Smooth muscle cell of the pulmonary artery (primary cell): ENCODE measurements around the gene OOSP4B. TPM values are rescaled to one million over a fixed set of nuclear protein-coding genes. Genes with fewer than 3 reads are reported as not detected.

Experiments used
- total RNA-seq: library from RNA; depleted of rRNA; stranded (reverse); fragments of >200 nt; gene quantifications from 2 replicates; pipeline ENCODE4 v1.2.3, GENCODE V29; 2014

The OOSP4B gene
- not detected in 2 replicates for total RNA-seq

GRCh38 chr11:60016881-60017280, at the start of gene OOSP4B:
OOSP4B (plus strand) TSS chr11:60017181.

GRCh38 chr11:60040109-60040508, 23.1 kb downstream of the OOSP4B start, which contains the start of gene OOSP2:
OOSP2 (plus strand) TSS chr11:60040409; CDS start chr11:60040460, 51 bp downstream.

GRCh38 chr11:60056349-60056969, 39.5 kb downstream of the OOSP4B start, which contains the start of gene MS4A3:
MS4A3 (plus strand) TSS chr11:60056665; CDS start chr11:60061161, 4,496 bp downstream.

Other genes starting within 250 kb of the OOSP4B start
- gene MRPL16, start 206.4 kb upstream of the OOSP4B start, total RNA-seq = 25.7 and 26.9 TPM in 2 replicates
- gene CBLIF, start 171.7 kb upstream of the OOSP4B start, total RNA-seq = not detected in 2 replicates
- gene TCN1, start 150.7 kb upstream of the OOSP4B start, total RNA-seq = not detected in 2 replicates
- gene OOSP3, start 138.4 kb upstream of the OOSP4B start, total RNA-seq = not detected in 2 replicates
- gene OOSP1, start 78.7 kb upstream of the OOSP4B start, total RNA-seq = not detected in 2 replicates
- not detected in 2 replicates for gene OOSP4A, start 53.1 kb upstream of the OOSP4B start, total RNA-seq
- not detected in 2 replicates for gene OOSP2, start 23.2 kb downstream of the OOSP4B start, total RNA-seq
- gene MS4A3, start 39.5 kb downstream of the OOSP4B start, total RNA-seq = not detected in 2 replicates
- 0.03 TPM in 1 of 2 replicates, not detected in the other for gene MS4A2, start 71.5 kb downstream of the OOSP4B start, total RNA-seq
- gene MS4A6A, start 165.9 kb downstream of the OOSP4B start, total RNA-seq = not detected in 2 replicates
- gene MS4A4E, start 226.0 kb downstream of the OOSP4B start, total RNA-seq = not detected in 2 replicates